Uterus (tissue), 2 donors: ENCODE measurements around the gene PCTP.

Experiments used
- POLR2A ChIP-seq, 2 donors: fragments of 450-650 bp; IDR thresholded peaks; one replicate each; pipeline ENCODE4 v1.6.1; 2016; ENCODE audit warnings: antibody characterized with exemption in 2 of 2, mild to moderate bottlenecking in 1 of 2, moderate library complexity in 1 of 2
- TF ChIP-seq, protein P1 (sequence below), 4 experiments: fragments of 200-600 bp in 2 of 4; fragments of 450-650 bp in 2 of 4; sonication (generic) in 2 of 4; IDR thresholded peaks; one replicate each; pipeline ENCODE4 v1.5.1; 2016 to 2019; ENCODE audit warnings: antibody characterized with exemption in 4 of 4, mild to moderate bottlenecking in 2 of 4, moderate library complexity in 1 of 4

DNA sequence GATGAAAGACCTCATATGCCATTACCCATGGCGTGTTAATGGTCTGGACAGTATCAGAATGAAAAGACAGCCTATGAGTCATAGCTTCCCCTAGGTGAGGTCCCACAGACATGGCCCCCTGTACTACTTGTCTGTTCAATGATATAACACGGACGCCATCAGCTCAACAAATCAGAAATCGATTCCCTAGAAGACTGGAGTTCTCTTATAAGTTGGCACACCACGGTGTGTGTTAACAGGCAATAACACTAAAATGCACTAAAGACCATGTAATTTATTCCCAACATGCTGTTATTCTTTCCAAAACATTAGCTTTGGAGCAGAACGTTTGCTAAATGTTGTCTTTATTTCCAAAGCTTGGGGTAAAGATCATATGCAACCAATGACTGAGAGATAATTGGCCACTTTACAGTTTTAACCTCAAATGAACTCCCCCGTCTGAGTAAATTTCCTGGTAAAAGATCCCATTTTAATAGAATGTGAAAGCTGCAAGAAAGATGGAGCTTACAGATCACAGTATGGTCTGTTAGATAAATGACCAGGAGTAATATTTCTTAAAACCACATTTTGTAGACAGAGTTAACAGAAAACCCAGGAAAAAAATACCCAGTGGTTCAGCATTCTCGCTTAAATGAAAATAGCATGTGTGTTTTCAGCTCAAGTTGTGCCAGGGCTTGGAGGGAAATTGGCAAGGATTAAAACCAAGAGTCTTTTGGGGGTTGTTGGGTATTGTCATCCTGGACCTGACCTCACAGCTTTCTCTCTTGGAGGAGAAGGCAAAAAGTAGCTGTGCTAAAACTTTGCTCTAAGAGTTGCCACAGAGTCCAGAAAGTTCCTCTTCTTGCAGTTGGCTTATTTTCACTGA lies 65.9 kb downstream of the PCTP start:
- TF ChIP-seq, protein P1, sequence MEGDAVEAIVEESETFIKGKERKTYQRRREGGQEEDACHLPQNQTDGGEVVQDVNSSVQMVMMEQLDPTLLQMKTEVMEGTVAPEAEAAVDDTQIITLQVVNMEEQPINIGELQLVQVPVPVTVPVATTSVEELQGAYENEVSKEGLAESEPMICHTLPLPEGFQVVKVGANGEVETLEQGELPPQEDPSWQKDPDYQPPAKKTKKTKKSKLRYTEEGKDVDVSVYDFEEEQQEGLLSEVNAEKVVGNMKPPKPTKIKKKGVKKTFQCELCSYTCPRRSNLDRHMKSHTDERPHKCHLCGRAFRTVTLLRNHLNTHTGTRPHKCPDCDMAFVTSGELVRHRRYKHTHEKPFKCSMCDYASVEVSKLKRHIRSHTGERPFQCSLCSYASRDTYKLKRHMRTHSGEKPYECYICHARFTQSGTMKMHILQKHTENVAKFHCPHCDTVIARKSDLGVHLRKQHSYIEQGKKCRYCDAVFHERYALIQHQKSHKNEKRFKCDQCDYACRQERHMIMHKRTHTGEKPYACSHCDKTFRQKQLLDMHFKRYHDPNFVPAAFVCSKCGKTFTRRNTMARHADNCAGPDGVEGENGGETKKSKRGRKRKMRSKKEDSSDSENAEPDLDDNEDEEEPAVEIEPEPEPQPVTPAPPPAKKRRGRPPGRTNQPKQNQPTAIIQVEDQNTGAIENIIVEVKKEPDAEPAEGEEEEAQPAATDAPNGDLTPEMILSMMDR (IDR thresholded peaks at IDR 0.05), result no peak
- no peak for TF ChIP-seq POLR2A (IDR thresholded peaks at IDR 0.05)
